Measurements from ENCODE around the gene ATP8B4.

Gene ATP8B4

DNA sequence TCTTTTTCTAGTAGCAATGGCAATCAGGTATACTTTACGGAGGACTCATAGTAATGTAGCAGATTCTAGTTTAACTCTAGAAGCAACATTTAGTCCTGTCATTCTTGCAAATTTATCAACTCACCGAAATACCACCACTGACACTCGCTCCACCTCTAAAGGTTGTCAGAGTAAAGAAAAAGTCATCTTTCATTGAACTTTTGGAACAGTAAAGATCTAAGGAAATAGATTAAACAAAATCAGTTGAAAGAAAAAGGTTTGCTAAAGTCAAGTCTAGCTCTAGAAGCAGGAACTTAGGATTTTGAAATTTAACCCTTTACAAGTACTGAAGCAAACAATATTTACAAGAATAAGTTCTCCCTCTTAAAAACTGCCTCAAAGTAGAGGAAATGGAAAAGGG is 8.7 kb downstream of the ATP8B4 start:
- TF ChIP-seq, protein P1, sequence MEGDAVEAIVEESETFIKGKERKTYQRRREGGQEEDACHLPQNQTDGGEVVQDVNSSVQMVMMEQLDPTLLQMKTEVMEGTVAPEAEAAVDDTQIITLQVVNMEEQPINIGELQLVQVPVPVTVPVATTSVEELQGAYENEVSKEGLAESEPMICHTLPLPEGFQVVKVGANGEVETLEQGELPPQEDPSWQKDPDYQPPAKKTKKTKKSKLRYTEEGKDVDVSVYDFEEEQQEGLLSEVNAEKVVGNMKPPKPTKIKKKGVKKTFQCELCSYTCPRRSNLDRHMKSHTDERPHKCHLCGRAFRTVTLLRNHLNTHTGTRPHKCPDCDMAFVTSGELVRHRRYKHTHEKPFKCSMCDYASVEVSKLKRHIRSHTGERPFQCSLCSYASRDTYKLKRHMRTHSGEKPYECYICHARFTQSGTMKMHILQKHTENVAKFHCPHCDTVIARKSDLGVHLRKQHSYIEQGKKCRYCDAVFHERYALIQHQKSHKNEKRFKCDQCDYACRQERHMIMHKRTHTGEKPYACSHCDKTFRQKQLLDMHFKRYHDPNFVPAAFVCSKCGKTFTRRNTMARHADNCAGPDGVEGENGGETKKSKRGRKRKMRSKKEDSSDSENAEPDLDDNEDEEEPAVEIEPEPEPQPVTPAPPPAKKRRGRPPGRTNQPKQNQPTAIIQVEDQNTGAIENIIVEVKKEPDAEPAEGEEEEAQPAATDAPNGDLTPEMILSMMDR (IDR thresholded peaks at IDR 0.05; ENCODE audit: low read depth, low read length, missing control alignments) = no peak
- no peak for DNase-seq (ENCODE audit: low read depth)
- no peak overlapping the region for H3K4me3 ChIP-seq (ENCODE audit: low read depth, low read length)
- in situ Hi-C loops (cut with HindIII; ENCODE audit: low sequenced_read_pairs) = no loop called here

DNA sequence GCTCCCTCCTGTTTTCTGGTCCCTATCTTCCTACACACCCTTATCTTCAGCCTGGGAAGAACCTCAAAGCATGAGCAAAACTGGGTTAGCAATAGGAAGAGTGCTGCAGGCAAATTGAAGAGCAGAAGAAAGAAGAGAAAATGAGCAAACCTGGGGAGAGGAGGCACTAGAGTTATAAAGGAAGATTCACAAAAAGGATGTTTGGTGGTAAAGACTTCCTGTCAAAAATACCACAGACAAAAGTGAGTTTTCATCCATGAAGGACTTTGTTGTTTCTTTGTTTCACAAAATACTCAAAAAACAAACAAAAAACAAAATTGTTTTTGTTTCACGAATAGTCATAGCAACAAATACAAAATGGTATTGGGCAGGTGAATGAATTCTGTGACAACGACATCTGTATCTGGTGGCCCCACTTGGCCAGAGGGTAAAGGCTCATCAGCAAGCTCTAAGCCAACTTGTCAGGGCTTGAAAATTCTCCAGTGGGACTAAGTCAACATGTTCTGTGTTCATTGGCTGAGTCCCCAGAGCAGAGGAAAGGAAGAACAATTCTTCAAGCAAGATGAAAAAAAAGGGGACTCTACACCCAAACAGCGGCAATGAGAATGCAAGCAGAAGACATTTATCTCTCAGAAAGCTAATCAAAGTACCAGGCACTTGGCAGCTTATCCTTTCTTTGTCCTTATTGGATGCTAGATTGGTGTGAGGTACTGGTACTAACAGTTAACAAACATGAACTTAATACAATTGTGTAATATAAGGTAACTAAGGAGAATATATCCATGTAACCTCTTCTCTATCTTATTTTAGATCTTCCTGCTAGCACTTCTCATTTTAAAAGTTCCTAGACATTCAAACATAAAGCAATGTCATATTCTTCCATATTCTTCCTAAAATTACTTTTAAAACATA is 9.7 kb downstream of the ATP8B4 start:
- peak; percentile 19 for DNase-seq (ENCODE audit: low read depth)
- TF ChIP-seq, protein P1 (IDR thresholded peaks at IDR 0.05; ENCODE audit: low read depth, low read length, missing control alignments) = no peak
- H3K4me3 ChIP-seq (ENCODE audit: low read depth, low read length) = no peak overlapping the region
- in situ Hi-C loops (cut with HindIII; ENCODE audit: low sequenced_read_pairs) = no loop called here

DNA sequence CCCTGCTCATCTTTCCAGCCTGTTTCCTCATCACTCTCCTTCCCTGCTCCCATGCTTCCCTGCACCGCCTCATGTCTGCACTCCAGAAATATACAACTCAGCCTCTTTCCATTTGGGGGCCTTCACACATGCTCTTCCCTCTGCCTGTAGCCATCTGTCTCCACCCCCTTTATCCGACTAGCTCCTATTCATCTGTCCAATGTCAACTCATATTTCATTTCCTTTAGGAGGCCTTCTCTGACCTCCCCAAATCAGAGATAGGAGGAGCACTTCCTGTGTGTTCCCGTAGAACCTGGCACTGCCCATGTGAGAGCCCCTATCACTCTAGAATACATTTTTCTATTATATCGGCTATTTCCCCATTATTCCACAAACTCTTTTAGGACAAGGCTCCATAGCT is 10.6 kb downstream of the ATP8B4 start:
- no peak overlapping the region for H3K4me3 ChIP-seq (ENCODE audit: low read depth, low read length)
- TF ChIP-seq, protein P1 (IDR thresholded peaks at IDR 0.05; ENCODE audit: low read depth, low read length, missing control alignments) = no peak
- in situ Hi-C loops (cut with HindIII; ENCODE audit: low sequenced_read_pairs) = no loop called here
- no peak for DNase-seq (ENCODE audit: low read depth)

DNA sequence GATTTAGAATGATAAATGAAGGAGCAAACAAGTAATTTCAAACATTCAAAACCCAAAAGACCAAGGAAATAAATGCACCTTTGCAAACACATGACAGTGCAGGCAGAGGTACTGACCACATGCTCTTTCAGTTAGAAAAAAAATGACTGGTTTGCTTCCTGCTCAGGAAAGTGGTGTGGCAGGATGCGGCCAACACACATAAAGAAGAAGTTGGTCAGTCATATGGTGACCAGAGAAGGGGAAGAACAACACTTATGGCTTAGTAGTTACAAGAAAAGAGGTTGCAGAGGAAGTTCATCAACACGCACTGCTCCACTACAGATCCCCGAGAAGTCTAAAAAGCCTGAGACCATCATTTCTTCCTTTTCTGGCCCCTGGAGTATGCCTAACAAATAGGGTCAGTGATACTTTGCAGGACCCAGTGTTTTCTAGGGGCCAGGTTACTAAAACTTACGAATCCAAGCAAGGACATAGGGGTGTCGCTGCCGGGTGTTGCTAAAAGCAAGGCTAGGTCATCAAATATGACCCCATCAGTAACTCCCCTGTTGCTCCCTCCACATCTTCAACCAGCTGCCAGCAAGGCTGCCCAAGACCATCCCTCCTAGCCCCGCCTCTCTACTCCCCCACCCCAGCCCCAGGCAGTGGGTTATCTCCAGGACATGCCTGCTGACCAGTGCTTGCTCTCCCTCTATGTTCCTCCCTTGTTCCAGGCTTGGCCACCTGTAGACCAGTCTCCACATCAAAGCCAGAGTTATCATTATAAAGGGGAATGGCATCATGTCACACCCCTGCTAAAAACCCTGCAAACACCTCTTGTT is 11.2 kb downstream of the ATP8B4 start:
- no peak overlapping the region for H3K4me3 ChIP-seq (ENCODE audit: low read depth, low read length)
- in situ Hi-C loops (cut with HindIII; ENCODE audit: low sequenced_read_pairs) = no loop called here
- TF ChIP-seq, protein P1 (IDR thresholded peaks at IDR 0.05; ENCODE audit: low read depth, low read length, missing control alignments) = no peak
- DNase-seq (ENCODE audit: low read depth) = no peak

DNA sequence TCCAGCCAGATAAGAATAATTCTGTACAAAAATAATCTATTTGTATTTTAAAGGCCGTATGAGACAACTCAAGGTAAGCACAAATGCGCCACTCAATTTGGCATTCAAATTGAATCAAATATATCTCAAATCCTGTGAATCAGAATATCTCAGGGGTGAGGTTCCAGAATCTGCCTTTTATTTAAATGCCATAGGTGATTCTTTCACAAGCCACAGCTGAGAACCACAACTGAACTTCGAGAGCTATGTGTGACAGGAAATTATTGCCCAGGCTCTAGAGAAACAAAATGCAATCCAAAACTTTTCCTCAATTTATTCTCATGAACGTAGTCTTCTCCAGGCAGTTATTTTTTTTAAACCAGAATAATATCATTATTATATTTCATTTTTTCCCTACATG is 11.9 kb downstream of the ATP8B4 start:
- in situ Hi-C loops (cut with HindIII; ENCODE audit: low sequenced_read_pairs) = no loop called here

DNA sequence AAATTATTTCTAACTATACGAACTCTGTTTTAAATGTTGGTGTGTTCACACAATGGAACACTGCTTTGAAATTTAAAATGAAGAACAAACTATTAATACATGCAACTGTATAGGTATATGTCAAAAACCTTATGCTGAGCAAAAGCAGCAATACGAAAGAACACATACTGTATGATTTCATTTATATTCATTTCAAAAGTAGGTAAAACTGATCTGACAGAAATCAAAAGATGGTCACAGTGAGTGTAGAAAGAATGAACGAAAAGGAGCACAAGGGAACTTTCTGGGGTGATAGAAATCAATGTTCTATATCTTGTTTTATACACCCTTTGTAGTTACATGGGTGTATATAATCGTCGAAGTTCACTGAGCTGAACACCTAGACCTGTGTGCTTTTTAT is 12.6 kb downstream of the ATP8B4 start:
- in situ Hi-C loops (cut with HindIII; ENCODE audit: low sequenced_read_pairs) = no loop called here
- TF ChIP-seq, protein P1 (IDR thresholded peaks at IDR 0.05; ENCODE audit: low read depth, low read length, missing control alignments) = no peak
- DNase-seq (ENCODE audit: low read depth) = no peak
- no peak overlapping the region for H3K4me3 ChIP-seq (ENCODE audit: low read depth, low read length)

More for the DNA sequence above, 11.9 kb downstream of the ATP8B4 start:
- no peak overlapping the region for H3K4me3 ChIP-seq (ENCODE audit: low read depth, low read length)
- TF ChIP-seq, protein P1 (IDR thresholded peaks at IDR 0.05; ENCODE audit: low read depth, low read length, missing control alignments) = no peak
- DNase-seq (ENCODE audit: low read depth) = no peak
